Tibial nerve (tissue), 3 donors: ENCODE results near the gene COL6A6.

ENCODE experiments used
- CTCF ChIP-seq, 5 experiments: fragments of 200-600 bp in 3 of 5; fragments of 450-650 bp in 2 of 5; sonication (generic) in 3 of 5; IDR thresholded peaks; one replicate each; pipeline ENCODE4 v1.5.1; 2016 to 2019; ENCODE audit warnings: antibody characterized with exemption in 5 of 5, mild to moderate bottlenecking in 3 of 5, moderate library complexity in 2 of 5
- POLR2A ChIP-seq, 2 donors: fragments of 450-650 bp; IDR thresholded peaks; one replicate each; pipeline ENCODE4 v1.6.1; 2017; ENCODE audit warnings: antibody characterized with exemption in 2 of 2, mild to moderate bottlenecking in 2 of 2, moderate library complexity in 2 of 2

GRCh38 chr3:130543322-130543721 lies 26.3 kb downstream of the COL6A6 start:
- TF ChIP-seq POLR2A (IDR thresholded peaks at IDR 0.05) (no peak), CTCF (IDR thresholded peaks at IDR 0.05) (no peak)
